A549 (cell line): ENCODE results near the gene TOP2A. TPM values are rescaled to one million over a fixed set of nuclear protein-coding genes. Genes with fewer than 3 reads are reported as not detected.

Source experiments
- ATAC-seq, 2 experiments: fragments of 200-7000 bp in 1 of 2; fragments of >200 bp in 1 of 2; cut with Nextera tagmentation in 1 of 2; cut with Tn5 transposase in 1 of 2; 3 replicates each; pipeline versions ENCODE4 v1.8.0 to v1.9.1; 2018 to 2020; ENCODE audit warnings: mild to moderate bottlenecking in 1 of 2, moderate library complexity in 1 of 2
- CTCF ChIA-PET: fragments of 300-600 bp; sonication (Branson Sonifier 250); formaldehyde crosslinking; extraction: SDS; loops from one replicate; lab custom pipeline; 2021; ENCODE audit warnings: antibody characterized with exemption, inconsistent platforms; lab: Yijun Ruan, JAX
- POLR2A ChIA-PET: fragments of 350-600 bp; formaldehyde crosslinking; extraction: SDS; loops from one replicate; lab custom pipeline; 2021; ENCODE audit warnings: antibody characterized with exemption, inconsistent platforms; lab: Yijun Ruan, JAX
- DNase-seq, 2 experiments: peaks; one replicate each; pipeline versions ENCODE4 v3.0.0 to v3.0.0-alpha.2; 2011 to 2016; ENCODE audit warnings: low read depth in 1 of 2, low spot score in 1 of 2
- FAIRE-seq: peaks from 2 replicates; lab custom pipeline; 2011; peaks lifted over from hg19 to GRCh38; lab: Jason Lieb, UNC
- H3K27ac ChIP-seq, 2 experiments: fragments of >200 bp; sonication (Bioruptor Twin); formaldehyde crosslinking; 3 replicates each; pipeline ENCODE4 v1.5.1; 2016 to 2017
- H3K4me1 ChIP-seq: fragments of >200 bp; sonication (Bioruptor Twin); formaldehyde crosslinking; 3 replicates; pipeline ENCODE4 v1.6.1; 2016
- H3K4me2 ChIP-seq: fragments of >200 bp; sonication (Bioruptor Twin); formaldehyde crosslinking; 3 replicates; pipeline ENCODE4 v1.6.1; 2016
- H3K4me3 ChIP-seq: fragments of >200 bp; sonication (Bioruptor Twin); formaldehyde crosslinking; 3 replicates; pipeline ENCODE4 v1.5.1; 2016
- H3K9me3 ChIP-seq: fragments of >200 bp; sonication (Bioruptor Twin); formaldehyde crosslinking; 3 replicates; pipeline ENCODE4 v1.6.1; 2016
- CHD2 ChIP-seq: fragments of 150-350 bp; IDR thresholded peaks from 2 replicates; pipeline ENCODE4 v1.6.1; 2014; ENCODE audit warnings: low read length; ENCODE audit not compliant: partially characterized antibody
- EHF ChIP-seq: fragments of 250-450 bp; sonication (Bioruptor Pico); IDR thresholded peaks from 2 replicates; pipeline ENCODE4 v1.5.0; 2020; ENCODE audit warnings: mild to moderate bottlenecking
- FOSL2 ChIP-seq, 2 experiments: fragments of 450-650 bp in 1 of 2; fragments of >200 bp in 1 of 2; sonication (Bioruptor Twin) in 1 of 2; formaldehyde crosslinking; IDR thresholded peaks; 2 replicates each; pipeline versions ENCODE4 v1.5.0 to v1.6.1; 2016 to 2020; ENCODE audit warnings: mild to moderate bottlenecking in 1 of 2, moderate library complexity in 1 of 2
- GATA3 ChIP-seq: IDR thresholded peaks from 2 replicates; pipeline ENCODE4 v1.6.1; 2012; ENCODE audit warnings: borderline replicate concordance
- HOXB5 ChIP-seq: fragments of 250-450 bp; sonication (Bioruptor Pico); IDR thresholded peaks from 2 replicates; pipeline ENCODE4 v1.5.0; 2020; ENCODE audit warnings: mild to moderate bottlenecking, moderate library complexity
- JUN ChIP-seq, 2 experiments: fragments of >200 bp; sonication (Bioruptor Twin); formaldehyde crosslinking; IDR thresholded peaks; 2 replicates in 1 of 2; 3 replicates in 1 of 2; pipeline ENCODE4 v1.6.1; 2016 to 2017
- RAD21 ChIP-seq, 2 experiments: fragments of >200 bp in 1 of 2; sonication (Bioruptor Twin) in 1 of 2; formaldehyde crosslinking in 1 of 2; IDR thresholded peaks in 1 of 2; conservative IDR thresholded peaks in 1 of 2; 2 replicates in 1 of 2; 3 replicates in 1 of 2; pipeline ENCODE4 v1.6.1; 2012 to 2018; ENCODE audit warnings: inconsistent platforms in 1 of 2
- whole genome bisulfite sequencing: methylation state at CpG from one replicate; pipeline ENCODE4 v1.1.6; 2017; ENCODE audit errors: missing lambda C conversion rate; 5-methylcytosine and 5-hydroxymethylcytosine counted together
- polyA plus RNA-seq, 4 experiments: library from polyadenylated mRNA; depleted of rRNA in 3 of 4; stranded (reverse); fragments of >200 nt; fragmentation: RNase III in 1 of 4; extraction: RNeasy Plus Mini Kit Qiagen cat#74134 plus additional on column Dnase treatment in 1 of 4; gene quantifications; 2 replicates in 3 of 4; 3 replicates in 1 of 4; pipeline ENCODE4 v1.2.3, GENCODE V29; 2011 to 2017
- TF ChIP-seq, protein P1 (sequence below): fragments of 150-350 bp; IDR thresholded peaks from 2 replicates; pipeline ENCODE4 v1.6.1; 2014; ENCODE audit warnings: low read depth, mild to moderate bottlenecking, low read length
- TF ChIP-seq, protein P2 (sequence below): fragments of 450-650 bp; IDR thresholded peaks from 2 replicates; pipeline ENCODE4 v1.6.1; 2014; ENCODE audit warnings: antibody characterized with exemption

TOP2A gene
- polyA plus RNA-seq, 2 of the 4 experiments (the other 2 are of a cell fraction) = 226 to 416 TPM

DNA sequence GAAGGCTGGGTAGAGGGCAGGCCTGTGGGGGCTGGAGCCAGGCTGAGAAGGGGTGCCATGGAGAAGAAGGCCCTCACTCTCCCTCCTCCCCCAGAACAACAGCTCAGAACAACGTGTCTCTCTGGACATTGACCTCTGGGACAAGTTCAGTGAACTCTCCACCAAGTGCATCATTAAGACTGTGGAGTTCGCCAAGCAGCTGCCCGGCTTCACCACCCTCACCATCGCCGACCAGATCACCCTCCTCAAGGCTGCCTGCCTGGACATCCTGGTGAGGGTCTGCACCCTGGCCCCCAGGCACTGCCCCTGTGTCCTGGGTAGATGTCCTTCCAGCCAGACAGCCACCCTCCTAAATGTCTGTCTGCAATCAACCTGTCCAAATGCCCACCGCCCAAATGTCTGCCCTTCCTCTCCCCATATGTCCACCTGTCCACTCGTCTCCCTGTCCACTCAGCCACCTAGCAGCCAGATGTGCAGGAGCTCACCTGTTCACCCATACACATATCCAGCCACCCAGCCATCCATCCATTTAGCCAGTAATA is 65.4 kb downstream of the TOP2A start:
- peak overlapping the region; percentile 29 to 76; a peak in 5 of 6 replicates for H3K27ac ChIP-seq
- ATAC-seq = no peak
- no peak for DNase-seq
- FAIRE-seq = no peak
- CTCF ChIA-PET = interaction anchor here (0.5 to 40.3 kb wide), 14 partner anchors 9 to 211 kb away, joined by 3 to 2395 read pairs (median 4); partner anchors contain the start of genes CDC6, GJD3, RARA and TOP2A
- TF ChIP-seq EHF = no peak
- TF ChIP-seq JUN (IDR thresholded peaks at IDR 0.05) = 0 out of 5 replicates have a peak, but pooled peaks of 1 of the 2 experiments have one; percentile 5
- TF ChIP-seq, all 56 proteins: peak for 1
- WGBS = 83% methylated on average over 7 of the region's 7 CpGs
- Histone ChIP-seq H3K4me2 (peak overlapping the region; percentile 43), H3K4me3 (no peak overlapping the region), H3K4me1 (peaks cover 76% of the 10 kb centered on the region), H3K9me3 (no peaks in the 10 kb centered on the region)
- POLR2A ChIA-PET = interaction anchor here (1.1 to 1.3 kb wide), 2 partner anchors 35 to 48 kb away, joined by 4 to 5 read pairs; no protein-coding TSS in a partner anchor

DNA sequence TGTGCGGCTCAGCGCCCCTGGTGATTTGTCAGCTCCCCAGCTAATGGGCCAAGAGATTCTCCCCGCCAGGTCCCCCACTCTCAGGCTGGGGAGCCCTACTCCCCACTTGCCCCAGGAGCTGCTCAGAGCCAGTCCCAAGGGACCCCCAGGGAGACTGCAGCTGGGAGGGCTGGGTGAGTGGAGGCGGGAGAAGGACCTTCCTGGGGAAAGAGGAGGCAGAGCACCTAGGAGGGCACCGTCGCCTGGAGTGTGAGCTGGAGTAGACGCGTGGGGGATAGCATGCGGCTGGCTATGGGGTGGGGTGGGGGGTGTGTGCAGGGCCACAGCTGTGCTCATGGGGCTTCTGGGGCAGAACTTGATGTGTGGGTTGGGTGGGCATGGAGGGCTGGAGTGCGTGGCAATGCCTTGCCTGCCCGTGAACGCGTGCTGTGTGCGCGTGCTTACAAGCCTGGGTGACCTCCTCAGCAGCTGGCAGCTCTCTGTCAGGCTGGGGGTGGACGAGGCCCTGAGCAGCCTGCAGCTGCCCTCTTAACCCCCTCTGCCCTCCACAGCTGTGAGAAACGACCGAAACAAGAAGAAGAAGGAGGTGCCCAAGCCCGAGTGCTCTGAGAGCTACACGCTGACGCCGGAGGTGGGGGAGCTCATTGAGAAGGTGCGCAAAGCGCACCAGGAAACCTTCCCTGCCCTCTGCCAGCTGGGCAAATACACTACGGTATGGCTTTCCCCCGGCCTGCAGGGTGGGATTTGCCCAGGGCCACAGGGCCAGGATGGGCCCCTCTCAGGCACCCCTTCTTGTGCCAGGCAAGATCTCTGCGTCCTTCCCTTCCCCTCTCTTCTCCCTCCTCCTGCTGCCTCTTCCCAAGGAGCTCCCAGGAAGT is 66.1 kb downstream of the TOP2A start:
- Histone ChIP-seq H3K4me2 (peak overlapping the region; percentile 43; the same call in 1 of the 3 replicates), H3K9me3 (no peaks in the 10 kb centered on the region), H3K4me1 (peaks cover 83% of the 10 kb centered on the region), H3K27ac (peak overlapping the region; percentile 29 to 76; a peak in 5 of 6 replicates), H3K4me3 (no peak overlapping the region)
- no peak for FAIRE-seq
- 86% methylated on average over 27 of the region's 27 CpGs for WGBS
- no peak for DNase-seq
- ATAC-seq = no peak
- ChIA-PET POLR2A (interaction anchor here (1.1 to 1.3 kb wide), 2 partner anchors 34 to 48 kb away, joined by 4 to 5 read pairs; no protein-coding TSS in a partner anchor), CTCF (interaction anchor here (0.5 to 40.3 kb wide), 15 partner anchors 8 to 212 kb away, joined by 3 to 2395 read pairs (median 4); partner anchors contain the start of genes CDC6, GJD3, RARA and TOP2A)
- TF ChIP-seq HOXB5 (no peak), JUN (IDR thresholded peaks at IDR 0.05) (0 out of 5 replicates have a peak, but pooled peaks of 1 of the 2 experiments have one; percentile 14)

DNA sequence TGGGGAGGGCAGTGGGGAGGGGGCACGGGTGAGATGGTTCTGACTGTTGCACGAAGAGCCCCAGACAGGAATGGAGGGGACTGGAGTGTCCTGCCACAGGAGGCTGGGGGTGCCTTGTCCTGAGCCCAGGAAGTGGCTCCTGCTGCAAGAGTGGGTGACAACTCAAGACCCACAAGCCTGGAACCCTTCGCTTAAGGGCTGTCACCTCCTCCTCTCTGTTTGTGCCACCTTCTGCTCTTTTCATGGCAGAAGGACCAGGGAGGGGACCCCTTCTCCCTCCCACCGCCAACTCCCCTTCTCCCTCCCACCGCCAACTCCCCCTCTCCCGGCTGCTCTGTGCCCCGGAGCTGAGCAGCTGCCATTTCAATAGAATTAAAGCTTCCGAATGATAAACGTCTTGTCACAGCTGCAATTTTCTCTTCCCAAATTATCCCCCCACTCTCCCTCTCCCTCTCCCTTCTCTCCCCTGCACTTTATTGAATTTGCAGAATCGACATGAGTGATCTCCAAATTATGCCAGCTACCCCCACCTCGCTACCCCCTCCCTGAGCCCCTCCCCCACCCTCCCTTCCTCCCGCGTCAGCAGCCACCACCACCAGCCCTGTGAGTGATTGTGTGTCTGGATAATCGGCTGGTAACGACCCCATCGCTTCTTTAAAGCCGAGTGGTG is 66.9 kb downstream of the TOP2A start:
- peak overlapping the region in 1 of 2 experiments; percentile 76; a peak in 3 of 6 replicates for H3K27ac ChIP-seq
- no peak overlapping the region for H3K4me2 ChIP-seq
- TF ChIP-seq CHD2 (no peak), GATA3 (no peak), JUN (IDR thresholded peaks at IDR 0.05) (no peak), RAD21 (conservative IDR thresholded peaks at IDR 0.05 in 1 of 2, IDR thresholded peaks at IDR 0.05 in 1 of 2) (no peak), FOSL2 (IDR thresholded peaks at IDR 0.05) (no peak), FOSL2 (CRISPR knock-in tag; IDR thresholded peaks at IDR 0.05) (no peak)
- TF ChIP-seq, protein P1, sequence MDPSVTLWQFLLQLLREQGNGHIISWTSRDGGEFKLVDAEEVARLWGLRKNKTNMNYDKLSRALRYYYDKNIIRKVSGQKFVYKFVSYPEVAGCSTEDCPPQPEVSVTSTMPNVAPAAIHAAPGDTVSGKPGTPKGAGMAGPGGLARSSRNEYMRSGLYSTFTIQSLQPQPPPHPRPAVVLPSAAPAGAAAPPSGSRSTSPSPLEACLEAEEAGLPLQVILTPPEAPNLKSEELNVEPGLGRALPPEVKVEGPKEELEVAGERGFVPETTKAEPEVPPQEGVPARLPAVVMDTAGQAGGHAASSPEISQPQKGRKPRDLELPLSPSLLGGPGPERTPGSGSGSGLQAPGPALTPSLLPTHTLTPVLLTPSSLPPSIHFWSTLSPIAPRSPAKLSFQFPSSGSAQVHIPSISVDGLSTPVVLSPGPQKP = no peak
- TF ChIP-seq, protein P2, sequence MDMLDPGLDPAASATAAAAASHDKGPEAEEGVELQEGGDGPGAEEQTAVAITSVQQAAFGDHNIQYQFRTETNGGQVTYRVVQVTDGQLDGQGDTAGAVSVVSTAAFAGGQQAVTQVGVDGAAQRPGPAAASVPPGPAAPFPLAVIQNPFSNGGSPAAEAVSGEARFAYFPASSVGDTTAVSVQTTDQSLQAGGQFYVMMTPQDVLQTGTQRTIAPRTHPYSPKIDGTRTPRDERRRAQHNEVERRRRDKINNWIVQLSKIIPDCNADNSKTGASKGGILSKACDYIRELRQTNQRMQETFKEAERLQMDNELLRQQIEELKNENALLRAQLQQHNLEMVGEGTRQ = no peak
- TF ChIP-seq, all 56 proteins: peak for 0
- ChIA-PET CTCF (interaction anchor here (0.7 to 40.3 kb wide), 10 partner anchors 7 to 213 kb away, joined by 3 to 2395 read pairs (median 6); partner anchors contain the start of genes CDC6, RARA and TOP2A), POLR2A (interaction anchor here (1.1 to 1.3 kb wide), 2 partner anchors 33 to 47 kb away, joined by 4 to 5 read pairs; no protein-coding TSS in a partner anchor)
- WGBS = 76% methylated on average over 13 of the region's 17 CpGs
- ATAC-seq = no peak
- Histone ChIP-seq H3K4me3 (no peak overlapping the region), H3K4me1 (peaks cover 91% of the 10 kb centered on the region), H3K9me3 (no peaks in the 10 kb centered on the region)
- no peak for FAIRE-seq
- no peak for DNase-seq
